Activated T-cell treated with anti-CD3 and anti-CD28 coated beads, Interleukin-2, amount 50 U/mL, for 4 hours (primary cell): ENCODE measurements around the gene SH3PXD2B. TPM values are rescaled to one million over a fixed set of nuclear protein-coding genes. Genes with fewer than 3 reads are reported as not detected.
"Not testable (repeated sequence)": the region's sequence is repeated elsewhere in the genome, so short reads cannot be mapped to it uniquely, and the experiment has no call there.

Experiments used
- ATAC-seq, 2 donors: fragments of 200-7000 bp; cut with Tn5 transposase; one replicate each; pipeline ENCODE4 v1.10.0; 2021
- DNase-seq: peaks from one replicate; pipeline ENCODE4 v3.0.0-alpha.2; 2020
- H3K27me3 Mint-ChIP-seq: one replicate; pipeline ENCODE4 v1.8.0; 2021; ENCODE audit warnings: low read depth, mixed read lengths
- H3K36me3 Mint-ChIP-seq: one replicate; pipeline ENCODE4 v1.8.0; 2022; ENCODE audit warnings: mixed read lengths; ENCODE audit not compliant: insufficient read depth
- H3K4me1 Mint-ChIP-seq: one replicate; pipeline ENCODE4 v1.8.0; 2021; ENCODE audit warnings: low read depth, mixed read lengths
- H3K4me3 Mint-ChIP-seq: one replicate; pipeline ENCODE4 v1.8.0; 2021; ENCODE audit warnings: mild to moderate bottlenecking, moderate library complexity, mixed read lengths
- H3K9me3 Mint-ChIP-seq: one replicate; pipeline ENCODE4 v1.8.0; 2021; ENCODE audit warnings: mixed read lengths
- total RNA-seq, 3 donors: library from RNA; stranded (reverse); gene quantifications; one replicate each; pipeline ENCODE4 v1.2.1, GENCODE V29; 2021

The SH3PXD2B gene
- total RNA-seq, 3 donors from 2014 or later = 0.21 to 0.96 (median 0.92) TPM

DNA sequence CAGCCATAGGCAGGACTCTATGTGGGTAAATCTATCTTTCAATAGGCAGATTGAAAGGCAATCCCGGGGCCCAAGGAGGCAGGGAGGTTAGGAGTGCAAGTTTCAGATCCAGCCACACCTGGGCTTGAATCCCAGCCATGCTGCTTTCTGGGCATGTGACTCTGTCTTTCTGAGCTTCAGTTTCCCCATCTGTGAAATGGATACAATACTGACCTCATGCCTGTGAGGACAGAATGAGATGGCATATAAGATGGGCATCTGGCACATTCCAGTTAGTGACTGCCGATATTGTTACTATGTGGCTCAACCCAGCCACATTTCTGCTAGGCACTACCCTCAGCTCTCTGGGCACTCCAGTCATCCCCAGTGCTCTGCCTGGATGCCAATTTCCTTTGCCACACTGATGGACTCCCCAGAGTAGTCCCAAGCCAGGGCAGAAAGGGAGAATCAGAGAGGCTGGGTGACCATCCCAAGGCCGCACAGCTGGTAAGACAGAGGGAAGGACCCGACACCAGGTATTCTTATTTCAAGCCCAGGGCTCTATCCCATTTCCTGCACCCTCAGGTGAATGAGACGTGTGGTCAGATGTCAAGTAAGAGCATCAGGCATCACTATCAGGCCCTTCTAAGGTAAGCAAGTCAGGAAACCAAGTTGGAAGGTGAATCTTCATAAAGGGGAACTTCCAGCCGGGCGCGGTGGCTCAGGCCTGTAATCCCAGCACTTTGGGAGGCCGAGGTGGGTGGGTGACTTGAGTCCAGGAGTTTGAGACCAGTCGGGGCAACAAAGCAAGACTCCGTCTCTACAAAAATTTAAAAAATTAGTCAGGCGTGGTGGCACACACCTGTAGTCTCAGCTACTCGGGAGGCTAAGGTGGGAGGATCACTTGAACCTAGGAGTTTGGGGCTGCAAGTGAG is 38.7 kb downstream of the SH3PXD2B start:
- peaks cover 12% of the 10 kb centered on the region for H3K4me1 Mint-ChIP-seq
- ATAC-seq (no peak), DNase-seq (no peak)
- peaks cover 8% of the 10 kb centered on the region for H3K27me3 Mint-ChIP-seq
- H3K36me3 Mint-ChIP-seq = no peaks in the 10 kb centered on the region
- H3K9me3 Mint-ChIP-seq = no peaks in the 10 kb centered on the region
- H3K4me3 Mint-ChIP-seq = no peak overlapping the region

DNA sequence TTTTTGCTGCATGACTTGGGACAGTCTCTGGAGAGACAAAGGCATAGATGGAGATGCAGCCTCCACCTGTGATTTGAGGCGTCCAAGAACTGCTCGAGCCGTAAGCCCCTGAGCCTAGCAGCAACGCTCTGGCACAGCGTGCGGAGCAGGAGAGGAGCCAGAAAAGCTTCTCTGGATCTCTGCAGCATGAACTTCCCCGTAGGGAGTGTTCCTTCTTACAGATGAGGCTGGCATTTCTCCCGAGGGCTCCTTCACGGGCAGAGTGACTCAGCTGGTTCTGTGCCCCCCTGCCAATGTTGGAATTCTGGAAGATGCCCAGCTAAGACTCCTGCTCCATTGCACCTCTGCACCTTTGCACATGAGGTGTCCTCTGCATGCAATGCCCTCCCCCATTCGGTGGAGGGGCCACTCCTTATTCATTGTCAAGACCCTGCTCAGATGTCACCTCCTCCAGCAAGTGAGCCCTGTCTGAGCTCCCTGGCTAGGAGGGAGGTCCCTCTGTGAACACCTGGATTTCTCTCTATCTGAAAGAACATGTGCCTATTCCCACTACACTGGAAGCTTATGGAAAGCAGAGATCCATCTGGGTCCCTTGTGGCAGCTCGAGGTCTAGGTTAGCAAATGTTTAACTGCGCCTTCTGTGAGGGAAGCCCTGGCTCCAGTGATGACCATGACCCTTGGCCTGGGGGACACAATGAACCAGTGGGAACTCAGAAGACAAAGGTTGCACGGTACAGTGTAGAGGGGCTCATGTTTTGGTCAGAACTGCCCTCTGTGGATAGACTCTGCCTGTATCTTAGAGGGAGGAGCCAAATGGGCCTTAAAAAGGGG is 39.6 kb downstream of the SH3PXD2B start:
- ATAC-seq (no peak), DNase-seq (no peak)
- H3K4me3 Mint-ChIP-seq = no peak overlapping the region
- H3K36me3 Mint-ChIP-seq = no peaks in the 10 kb centered on the region
- peaks cover 14% of the 10 kb centered on the region for H3K27me3 Mint-ChIP-seq
- peaks cover 9% of the 10 kb centered on the region for H3K4me1 Mint-ChIP-seq
- H3K9me3 Mint-ChIP-seq = no peaks in the 10 kb centered on the region

DNA sequence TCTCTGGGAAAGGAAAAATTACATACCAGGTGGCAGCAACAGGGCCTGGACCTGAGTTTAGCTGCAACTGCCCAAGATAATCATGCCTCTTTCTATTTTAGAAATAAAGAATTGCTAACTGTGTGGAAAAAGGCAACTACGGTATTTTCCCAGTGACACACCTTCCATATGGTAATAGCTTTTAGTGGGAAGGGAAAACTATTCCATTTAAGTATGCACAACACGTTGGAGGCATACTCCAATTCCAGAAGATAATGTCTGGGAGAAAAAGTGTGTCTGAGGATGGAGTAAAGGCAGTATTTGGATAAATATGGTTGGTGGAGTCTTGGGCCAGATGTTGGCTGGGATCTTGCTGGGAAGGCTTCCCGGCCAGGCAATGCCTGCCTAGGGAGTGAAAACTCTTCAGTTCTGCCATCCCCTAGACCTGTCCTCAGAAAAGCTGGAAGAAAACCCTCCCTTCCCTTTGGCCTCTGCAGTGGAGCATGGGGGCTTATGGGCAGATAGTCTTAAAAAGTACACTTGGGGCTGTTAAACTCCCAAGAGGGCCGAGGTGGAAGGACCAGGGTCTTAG is 40.6 kb downstream of the SH3PXD2B start:
- Mint-ChIP-seq H3K4me3 (no peak overlapping the region), H3K4me1 (peaks cover 9% of the 10 kb centered on the region), H3K9me3 (no peaks in the 10 kb centered on the region), H3K36me3 (no peaks in the 10 kb centered on the region), H3K27me3 (peaks cover 15% of the 10 kb centered on the region)
- no peak for ATAC-seq
- DNase-seq = no peak

DNA sequence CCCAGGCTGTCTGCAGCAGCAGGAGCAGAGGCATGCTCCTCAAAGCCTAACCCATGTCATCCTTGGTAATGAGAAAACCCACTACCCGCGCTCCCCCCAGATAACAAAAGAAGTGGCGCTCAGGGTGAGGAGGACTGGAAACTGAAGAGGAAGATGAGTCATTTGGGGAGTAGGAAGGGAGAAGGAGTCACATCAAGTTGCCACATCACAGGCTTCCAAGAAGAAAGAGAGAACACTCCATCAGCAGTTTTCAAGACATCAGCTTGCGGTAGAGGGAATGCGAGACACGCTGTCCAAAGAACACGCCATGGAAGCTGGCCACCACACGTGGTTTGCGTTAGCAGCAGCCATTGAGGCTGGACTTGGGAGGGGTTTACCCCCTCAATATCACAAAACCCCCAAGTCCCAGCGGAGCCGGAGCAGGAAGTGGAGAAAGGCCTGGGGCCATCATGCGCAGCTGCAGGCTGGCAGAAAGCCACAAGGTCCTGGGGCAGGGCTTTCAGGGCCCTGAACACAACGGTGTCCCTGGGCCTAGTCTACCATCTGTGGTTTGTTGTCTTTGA is 41.5 kb downstream of the SH3PXD2B start:
- Mint-ChIP-seq H3K4me3 (no peak overlapping the region), H3K4me1 (peaks cover 9% of the 10 kb centered on the region), H3K9me3 (no peaks in the 10 kb centered on the region), H3K27me3 (peaks cover 15% of the 10 kb centered on the region), H3K36me3 (no peaks in the 10 kb centered on the region)
- ATAC-seq = peak in 1 of 2 donors; percentile 9
- no peak for DNase-seq

DNA sequence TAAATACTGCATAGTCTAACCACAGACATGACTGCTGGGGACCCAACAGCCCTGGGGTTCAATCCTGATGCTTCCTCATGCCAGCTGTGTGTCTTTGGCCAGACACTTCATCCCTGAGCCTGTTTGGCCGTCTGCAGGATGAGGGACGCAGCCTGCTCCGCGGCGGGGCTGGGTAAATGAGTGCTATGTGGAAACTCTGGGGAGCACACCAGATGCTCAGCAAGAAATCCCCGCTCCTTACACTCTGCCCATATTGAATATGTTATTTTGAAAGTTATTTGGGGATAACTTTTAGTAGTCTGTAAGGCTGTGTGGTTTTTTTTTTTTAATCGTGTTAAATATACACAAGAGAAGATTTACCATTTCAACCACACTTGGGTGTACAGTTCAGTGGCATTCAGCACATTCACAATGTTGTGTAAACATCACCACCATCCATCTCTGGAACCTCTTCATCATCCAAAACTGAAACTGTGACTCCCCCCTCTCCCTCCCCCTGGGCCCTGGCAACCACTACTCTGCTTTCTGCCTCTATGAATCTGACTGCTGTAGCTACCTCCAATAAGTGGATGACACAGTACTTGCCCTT is 42.7 kb downstream of the SH3PXD2B start:
- no peaks in the 10 kb centered on the region for H3K36me3 Mint-ChIP-seq
- ATAC-seq (peak; percentile 89), DNase-seq (no peak)
- no peak overlapping the region for H3K4me3 Mint-ChIP-seq
- H3K9me3 Mint-ChIP-seq = no peaks in the 10 kb centered on the region
- H3K27me3 Mint-ChIP-seq = peaks cover 10% of the 10 kb centered on the region
- H3K4me1 Mint-ChIP-seq = peaks cover 9% of the 10 kb centered on the region

DNA sequence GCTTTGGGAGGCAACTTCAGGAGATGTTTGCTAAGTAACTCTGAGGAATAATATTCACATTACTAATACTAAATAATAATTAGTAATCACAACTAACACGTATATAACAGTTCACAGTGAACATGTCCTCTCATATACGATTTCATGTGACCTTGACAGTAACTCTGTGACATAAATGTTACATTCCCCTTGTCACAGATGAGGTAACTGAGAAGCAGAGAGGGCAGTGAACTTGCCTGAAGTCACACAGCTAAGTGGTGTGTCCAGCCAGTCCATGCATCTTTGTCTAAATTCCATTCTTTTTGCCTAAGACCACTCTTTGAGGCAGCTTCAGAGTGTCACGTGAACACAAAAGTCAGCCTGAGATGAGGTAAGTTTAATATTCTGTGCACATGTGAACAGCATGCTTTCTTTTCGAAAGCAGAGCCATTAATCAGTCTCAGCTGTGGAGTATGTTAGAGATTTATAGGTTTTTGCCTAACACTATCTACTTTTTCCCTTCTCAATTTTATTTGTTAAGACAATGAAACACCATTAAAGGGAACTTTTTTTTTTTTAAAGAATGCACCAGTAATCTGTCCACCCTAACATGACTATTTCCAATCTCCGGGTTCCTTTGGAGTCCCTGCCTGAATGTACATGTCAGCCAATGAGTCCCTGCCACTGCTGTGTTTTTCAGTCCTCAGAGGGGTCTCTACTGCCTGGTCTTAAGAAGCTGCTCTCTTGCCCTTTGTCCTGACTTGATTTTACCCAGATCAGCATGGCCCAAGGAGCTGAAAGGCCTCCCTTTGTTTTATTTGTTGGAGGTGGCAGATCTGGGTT is 43.5 kb downstream of the SH3PXD2B start:
- Mint-ChIP-seq H3K4me3 (no peak overlapping the region), H3K36me3 (no peaks in the 10 kb centered on the region), H3K4me1 (peaks cover 9% of the 10 kb centered on the region), H3K27me3 (peaks cover 10% of the 10 kb centered on the region), H3K9me3 (no peaks in the 10 kb centered on the region)
- DNase-seq = no peak
- no peak for ATAC-seq

DNA sequence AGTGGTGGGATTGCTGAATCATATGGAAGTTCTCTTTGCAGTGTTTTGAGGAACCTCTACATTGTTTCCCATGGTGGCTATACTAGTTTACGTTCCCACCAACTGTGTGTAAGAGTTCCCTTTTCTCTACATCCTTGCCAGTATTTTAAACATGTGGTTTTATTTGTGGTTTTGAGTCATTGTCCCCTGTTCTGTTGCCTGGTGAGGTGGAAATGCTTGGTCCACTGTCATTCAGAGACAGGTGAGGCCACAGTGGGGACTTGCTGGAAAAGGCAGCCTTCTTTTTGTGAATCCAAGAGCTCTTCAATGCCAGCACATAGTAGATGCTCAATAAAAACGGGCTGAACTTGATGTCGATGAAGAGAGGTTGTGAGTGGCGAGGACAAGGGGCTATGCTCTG is 44.2 kb downstream of the SH3PXD2B start:
- H3K4me3 Mint-ChIP-seq = no peak overlapping the region
- H3K36me3 Mint-ChIP-seq = no peaks in the 10 kb centered on the region
- ATAC-seq (no peak), DNase-seq (no peak)
- peaks cover 10% of the 10 kb centered on the region for H3K27me3 Mint-ChIP-seq
- H3K4me1 Mint-ChIP-seq = peaks cover 9% of the 10 kb centered on the region
- no peaks in the 10 kb centered on the region for H3K9me3 Mint-ChIP-seq

DNA sequence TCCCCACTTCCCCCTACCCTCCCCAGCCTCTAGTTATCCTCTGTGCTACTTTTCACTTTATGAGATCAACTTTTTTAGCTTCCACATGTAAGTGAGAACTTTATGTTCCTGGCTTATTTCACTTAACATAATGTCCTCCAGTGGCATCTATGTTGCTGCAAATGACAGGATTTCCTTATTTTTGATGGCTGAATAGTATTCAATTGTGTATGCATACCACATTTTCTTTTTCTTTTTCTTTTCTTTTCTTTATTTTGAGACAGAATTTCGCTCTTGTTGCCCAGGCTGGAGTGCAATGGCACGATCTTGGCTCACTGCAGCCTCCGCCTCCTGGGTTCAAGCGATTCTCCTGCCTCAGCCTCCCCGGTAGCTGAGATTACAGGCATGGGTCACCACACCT is 44.8 kb downstream of the SH3PXD2B start:
- peaks cover 10% of the 10 kb centered on the region for H3K27me3 Mint-ChIP-seq
- not testable (repeated sequence) for H3K4me3 Mint-ChIP-seq, H3K36me3 Mint-ChIP-seq, H3K9me3 Mint-ChIP-seq, H3K4me1 Mint-ChIP-seq, ATAC-seq, DNase-seq

DNA sequence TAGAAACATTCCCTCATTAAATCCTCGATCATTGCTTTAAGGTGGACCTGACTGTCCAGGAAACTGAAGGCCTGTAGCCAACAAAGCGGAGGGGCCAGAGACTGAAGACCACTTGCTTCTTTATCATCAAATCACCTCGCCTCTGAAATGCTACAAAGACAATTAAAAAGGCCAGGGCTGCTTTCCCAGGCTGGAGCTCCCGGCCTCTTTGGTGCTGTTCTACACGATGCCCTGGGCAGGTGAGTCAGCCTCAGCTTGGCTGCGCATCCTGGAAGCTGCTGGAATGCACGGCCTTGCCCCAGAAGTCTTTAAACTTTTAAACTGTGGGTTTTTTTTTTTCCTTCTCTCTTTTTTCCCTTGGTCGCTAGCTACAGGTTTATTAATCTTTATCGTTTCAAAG is 46.5 kb downstream of the SH3PXD2B start:
- peaks cover 10% of the 10 kb centered on the region for H3K27me3 Mint-ChIP-seq
- no peak overlapping the region for H3K4me3 Mint-ChIP-seq
- H3K36me3 Mint-ChIP-seq = no peaks in the 10 kb centered on the region
- H3K9me3 Mint-ChIP-seq = no peaks in the 10 kb centered on the region
- ATAC-seq (no peak), DNase-seq (no peak)
- peaks cover 5% of the 10 kb centered on the region for H3K4me1 Mint-ChIP-seq

DNA sequence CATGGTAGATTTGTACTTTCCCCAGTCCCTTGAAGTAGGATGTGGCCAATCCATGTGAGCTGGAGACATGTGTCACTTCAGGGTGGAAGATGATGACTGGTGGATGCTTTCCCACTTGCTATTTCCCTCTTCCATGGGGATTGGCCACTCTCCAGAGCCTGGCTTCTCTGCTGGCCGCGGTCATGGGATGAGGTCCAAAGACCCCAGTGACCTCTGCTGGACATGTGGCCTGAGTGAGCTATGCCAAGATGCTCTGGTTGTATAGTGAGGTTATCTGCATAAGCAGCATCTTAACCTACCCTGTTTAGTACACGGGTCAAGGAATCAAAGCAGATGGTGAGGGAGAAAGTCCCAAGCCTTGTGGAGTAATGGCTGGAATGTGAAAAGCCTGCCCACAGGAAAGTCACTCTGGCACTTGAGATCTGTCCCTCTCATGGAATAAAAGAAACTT is 47.1 kb downstream of the SH3PXD2B start:
- H3K36me3 Mint-ChIP-seq = no peaks in the 10 kb centered on the region

DNA sequence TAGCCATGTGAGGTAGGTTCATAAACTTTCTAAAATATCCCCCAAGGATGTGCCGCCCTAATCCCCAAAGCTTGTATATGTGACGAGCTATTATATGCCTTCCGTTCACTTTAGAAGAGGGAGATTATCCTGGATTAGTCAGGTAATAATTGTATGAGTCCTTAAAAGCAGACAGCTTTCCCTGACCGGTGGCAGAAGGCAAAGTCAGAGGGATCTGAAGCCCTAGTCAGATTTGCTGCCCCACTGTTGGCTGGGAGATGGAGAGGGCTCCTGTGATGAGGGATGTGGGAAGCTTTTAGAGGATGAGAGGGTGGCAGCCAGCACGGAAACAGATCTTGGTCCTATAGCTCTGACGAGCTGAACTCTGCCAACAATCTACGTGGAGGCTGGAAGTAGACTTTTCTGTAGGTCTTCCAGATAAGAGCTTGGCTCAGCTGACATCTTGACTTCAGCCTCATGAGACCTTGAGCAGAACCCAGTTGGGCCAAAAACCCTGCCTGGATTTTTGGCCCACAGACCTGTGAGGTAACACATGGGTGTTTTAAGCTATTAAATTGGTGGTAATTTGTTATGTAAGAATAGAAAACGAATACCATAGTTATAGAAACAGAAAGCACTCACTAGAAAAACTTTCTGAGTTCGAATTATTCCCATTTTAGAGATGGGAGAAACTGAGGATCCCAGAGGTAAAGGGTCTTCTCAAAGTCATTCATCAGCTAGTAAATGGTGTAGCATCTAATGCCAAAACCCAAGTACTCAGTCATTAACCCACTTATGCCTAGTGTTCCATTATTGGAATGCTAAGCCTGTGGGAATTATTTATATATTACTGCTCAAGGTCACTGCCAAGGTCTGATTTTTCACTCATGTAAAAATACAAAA is 48.9 kb downstream of the SH3PXD2B start:
- Mint-ChIP-seq H3K27me3 (peaks cover 8% of the 10 kb centered on the region), H3K4me1 (no peaks in the 10 kb centered on the region), H3K4me3 (no peak overlapping the region), H3K36me3 (no peaks in the 10 kb centered on the region), H3K9me3 (no peaks in the 10 kb centered on the region)
- no peak for DNase-seq
- no peak for ATAC-seq

More for the DNA sequence above, 47.1 kb downstream of the SH3PXD2B start:
- Mint-ChIP-seq H3K27me3 (peaks cover 10% of the 10 kb centered on the region), H3K9me3 (no peaks in the 10 kb centered on the region), H3K4me1 (no peaks in the 10 kb centered on the region), H3K4me3 (no peak overlapping the region)
- DNase-seq (no peak), ATAC-seq (no peak)

DNA sequence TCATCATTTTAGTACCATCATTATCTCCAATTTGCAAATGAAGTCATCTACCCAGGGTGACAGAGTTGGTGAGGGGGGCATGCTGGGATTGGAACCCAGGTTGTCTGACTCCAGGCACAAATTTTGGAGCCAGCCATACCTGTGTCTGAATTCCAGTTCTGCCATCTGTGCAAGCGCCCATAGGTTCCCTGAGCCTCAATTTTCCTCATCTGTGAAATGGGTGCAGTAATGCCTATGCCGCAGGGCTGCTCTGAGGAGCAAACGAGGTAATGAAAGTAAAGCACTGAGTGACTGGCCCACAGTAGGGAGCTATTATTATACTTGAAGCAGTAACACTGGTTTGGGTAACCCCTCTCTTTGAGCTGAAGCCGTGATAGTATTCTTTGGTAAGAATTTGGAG is 49.6 kb downstream of the SH3PXD2B start:
- H3K27me3 Mint-ChIP-seq = peaks cover 3% of the 10 kb centered on the region
- DNase-seq (no peak), ATAC-seq (no peak)
- no peak overlapping the region for H3K4me3 Mint-ChIP-seq
- H3K36me3 Mint-ChIP-seq = no peaks in the 10 kb centered on the region
- H3K9me3 Mint-ChIP-seq = no peaks in the 10 kb centered on the region
- H3K4me1 Mint-ChIP-seq = no peaks in the 10 kb centered on the region
